Fibroblast of villous mesenchyme (primary cell): ENCODE measurements around the gene PLD4. TPM values are rescaled to one million over a fixed set of nuclear protein-coding genes. Genes with fewer than 3 reads are reported as not detected.

Source experiments
- DNase-seq: peaks from one replicate; pipeline ENCODE4 v3.0.0-alpha.2; 2010; ENCODE audit warnings: low read depth
- H3K4me3 ChIP-seq: 2 replicates; pipeline ENCODE4 v1.5.1; 2011; ENCODE audit warnings: low read depth, mild to moderate bottlenecking, low read length
- CTCF ChIP-seq: IDR thresholded peaks from 2 replicates; pipeline ENCODE4 v1.5.1; 2012; ENCODE audit warnings: low read depth, mild to moderate bottlenecking, low read length; ENCODE audit not compliant: insufficient read depth
- total RNA-seq: library from RNA; depleted of rRNA; stranded (reverse); fragments of >200 nt; gene quantifications from 2 replicates; pipeline ENCODE4 v1.2.3, GENCODE V29; 2012

The PLD4 gene
- total RNA-seq, 1 donor, result not detected

DNA sequence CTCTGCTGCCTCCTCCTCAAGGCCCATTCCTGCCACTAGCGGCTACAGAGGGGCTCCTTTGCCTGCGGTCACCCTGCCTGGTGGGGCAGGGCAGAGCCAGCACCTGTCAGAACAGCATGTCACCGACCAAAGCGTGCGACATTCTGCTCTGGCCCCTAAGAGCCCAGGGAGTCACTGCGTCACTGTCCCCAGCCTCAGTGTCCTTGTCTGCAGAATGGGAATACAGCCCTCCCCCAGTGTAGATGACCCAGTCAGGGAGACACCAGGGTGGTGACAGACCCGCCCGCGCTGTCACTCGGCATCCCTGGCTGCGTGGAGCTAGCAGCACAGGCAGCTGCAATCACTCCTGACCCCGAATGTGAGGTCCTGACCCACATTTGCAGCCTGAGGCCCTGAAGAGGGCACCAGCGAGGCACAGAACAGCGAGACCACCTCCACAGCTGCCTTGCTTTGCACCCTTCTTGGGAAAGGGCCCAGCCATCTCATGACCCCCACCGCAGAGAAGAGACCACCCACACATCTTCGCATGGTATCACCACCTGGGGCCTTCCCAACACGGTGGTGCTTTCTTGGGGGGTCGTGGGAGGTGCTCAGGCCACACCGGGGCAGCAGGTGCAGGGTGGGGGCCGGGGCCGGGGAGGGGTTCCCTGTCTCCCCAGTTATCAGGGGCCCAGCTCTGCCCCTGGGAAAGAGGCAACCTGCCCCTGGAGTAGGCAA lies 51.0 kb downstream of the PLD4 start:
- no peak for TF ChIP-seq CTCF
- DNase-seq, result no peak
- no peak overlapping the region for H3K4me3 ChIP-seq

- no peak overlapping the region for H3K4me3 ChIP-seq
- peak; percentile 85 for DNase-seq
- TF ChIP-seq CTCF, result peak; percentile 90
Observed at GRCh38 chr14:104976198-104977007, 51.7 kb downstream of the PLD4 start.

DNA sequence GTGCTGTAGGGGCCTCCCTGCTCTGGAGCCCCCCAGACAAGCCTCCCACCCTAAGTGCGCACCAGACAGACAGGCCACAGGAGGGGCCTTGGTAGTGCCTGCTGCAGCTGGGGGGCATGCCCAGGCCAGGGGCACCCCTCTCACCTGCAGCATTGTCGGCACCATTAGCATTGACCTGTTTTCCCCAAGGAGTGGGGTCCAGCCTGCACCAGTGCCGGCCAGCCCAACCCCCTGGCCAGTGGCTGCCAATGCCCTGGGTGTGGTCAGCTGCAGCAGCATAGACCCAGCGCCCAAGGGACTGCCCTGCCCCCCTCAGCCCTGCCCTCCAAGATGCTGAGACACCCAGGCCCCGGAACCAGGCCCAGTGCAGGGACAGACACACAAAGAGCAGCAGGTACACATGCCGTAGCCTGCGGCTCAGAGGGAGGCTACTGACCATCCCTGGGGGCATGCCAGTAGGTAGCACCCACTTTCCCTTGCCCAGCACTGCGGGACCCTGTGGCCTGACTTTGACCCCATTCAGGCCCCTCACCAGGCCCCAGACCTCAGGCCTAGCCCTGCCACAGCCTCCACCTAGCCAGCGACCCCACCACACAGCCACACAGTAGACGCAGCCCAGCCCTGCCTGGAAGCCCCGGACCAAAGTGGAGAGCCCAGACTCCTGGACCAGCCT lies 52.5 kb downstream of the PLD4 start:
- H3K4me3 ChIP-seq, result peak overlapping the region; percentile 49
- TF ChIP-seq CTCF, result no peak
- no peak for DNase-seq

DNA sequence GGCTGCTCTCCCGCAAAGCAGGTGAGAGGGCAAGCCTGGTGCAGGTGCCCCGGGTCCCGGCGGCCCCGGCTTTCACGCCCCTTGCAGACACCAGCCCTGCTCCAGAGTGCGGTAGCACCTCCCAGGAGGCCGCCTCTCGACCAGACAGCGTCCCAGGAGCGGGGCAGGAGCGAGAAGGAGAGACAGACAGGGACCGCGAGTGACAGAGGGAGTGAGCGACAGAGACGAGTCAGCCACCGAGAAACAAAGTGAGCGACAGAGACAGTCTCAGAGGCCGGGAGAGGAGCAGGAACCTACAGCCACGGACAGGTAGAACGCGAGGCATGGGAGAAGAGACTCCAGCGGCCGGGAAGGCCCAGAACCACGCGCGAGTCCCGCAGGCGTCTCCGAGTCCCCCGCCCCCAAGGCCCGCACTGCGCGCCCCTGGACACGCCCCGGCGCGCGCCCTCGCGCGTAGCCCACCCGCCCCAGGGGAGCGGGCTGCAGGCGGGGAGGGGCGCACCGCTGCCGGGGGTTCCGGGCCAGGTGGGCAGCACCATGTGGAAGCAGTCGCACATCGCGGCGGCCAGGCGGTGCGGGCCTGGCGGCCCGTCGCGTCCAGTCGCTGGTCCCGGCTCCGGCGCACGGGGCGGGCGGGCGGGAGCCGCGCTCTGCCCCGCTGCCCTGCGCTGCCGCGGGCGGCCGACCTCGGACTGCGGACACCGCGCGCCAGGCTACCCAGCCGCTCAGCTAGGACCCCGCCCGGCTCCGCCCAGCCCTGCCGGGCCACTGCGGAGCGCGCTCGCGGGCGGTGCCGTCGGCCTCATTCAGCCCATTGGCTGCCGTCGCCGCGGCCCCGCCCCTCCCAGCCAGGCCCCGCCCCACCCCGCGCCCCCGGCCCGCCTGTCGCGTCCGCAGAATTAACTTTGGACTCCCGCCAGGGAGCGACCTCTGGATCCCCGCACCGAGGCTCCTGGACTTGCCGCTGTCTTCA lies 53.3 kb downstream of the PLD4 start, which contains the start of gene AHNAK2:
Gene AHNAK2 (minus strand): TSS at position 694 of the 973 bp plus-strand sequence. CDS start 137 bp downstream, at position 557.
- no peak for TF ChIP-seq CTCF
- H3K4me3 ChIP-seq, result peak within 1 kb of the TSS; percentile 59
- peak; percentile 77 for DNase-seq

DNA sequence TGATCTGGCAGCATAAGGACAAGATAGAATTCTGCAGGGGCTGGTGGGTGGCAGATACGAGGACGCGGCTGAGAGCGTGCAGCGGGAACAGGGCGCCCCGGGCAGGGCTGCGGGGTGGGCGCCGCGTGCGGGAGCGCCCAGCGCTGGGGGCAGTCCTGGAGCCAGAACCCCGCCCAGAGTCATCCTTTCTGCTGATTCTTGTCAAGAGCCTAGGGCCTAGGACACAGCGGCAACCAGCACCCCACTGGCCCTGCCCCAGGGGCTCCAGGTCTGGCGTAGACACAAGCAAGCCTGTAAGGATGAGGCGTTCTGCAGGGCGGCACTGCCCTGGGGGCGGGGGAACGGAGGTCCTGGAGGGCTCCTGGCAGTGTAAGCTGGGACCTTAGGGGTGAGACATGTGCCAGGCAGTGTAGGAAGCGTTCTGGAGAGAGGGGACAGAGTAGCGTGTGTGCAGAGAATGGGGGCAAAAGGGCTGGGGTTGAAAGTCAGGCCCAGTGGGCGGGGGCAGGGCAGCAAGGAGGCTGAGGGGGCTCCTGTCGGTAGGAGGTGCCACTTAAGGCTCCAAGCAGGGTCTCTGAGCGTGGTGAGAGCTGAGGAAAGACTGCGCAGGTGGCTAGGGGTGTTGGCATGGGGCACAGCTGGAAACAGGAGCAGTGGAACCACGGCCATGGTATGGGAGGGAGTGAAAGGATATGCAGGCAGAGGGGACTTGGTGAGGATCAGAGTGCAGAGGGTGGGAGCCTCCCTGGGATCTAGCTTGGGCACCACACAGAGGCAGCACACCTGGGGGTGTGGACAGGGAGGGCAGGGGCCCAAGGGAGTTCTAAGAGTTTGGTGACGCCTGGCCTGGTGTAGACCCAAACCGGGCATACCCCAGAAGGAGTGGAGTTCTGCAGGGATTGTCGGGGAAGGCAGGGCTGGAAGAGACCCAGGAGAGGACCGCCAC lies 54.3 kb downstream of the PLD4 start:
- DNase-seq, result no peak
- TF ChIP-seq CTCF, result no peak
- H3K4me3 ChIP-seq, result peak overlapping the region; percentile 59
